GM12875 (cell line): ENCODE measurements around the gene CAB39L.

Source experiments
- H3K4me3 ChIP-seq: one replicate; pipeline ENCODE4 v1.5.1; 2011; ENCODE audit warnings: low read depth, low read length, control low read depth
- TF ChIP-seq, protein P1 (sequence below): IDR thresholded peaks from 2 replicates; pipeline ENCODE4 v1.5.1; 2011; ENCODE audit warnings: low read depth, mild to moderate bottlenecking, control low read depth, inconsistent platforms, low read length, moderate library complexity, borderline replicate concordance; ENCODE audit not compliant: insufficient read depth

The CAB39L gene

DNA sequence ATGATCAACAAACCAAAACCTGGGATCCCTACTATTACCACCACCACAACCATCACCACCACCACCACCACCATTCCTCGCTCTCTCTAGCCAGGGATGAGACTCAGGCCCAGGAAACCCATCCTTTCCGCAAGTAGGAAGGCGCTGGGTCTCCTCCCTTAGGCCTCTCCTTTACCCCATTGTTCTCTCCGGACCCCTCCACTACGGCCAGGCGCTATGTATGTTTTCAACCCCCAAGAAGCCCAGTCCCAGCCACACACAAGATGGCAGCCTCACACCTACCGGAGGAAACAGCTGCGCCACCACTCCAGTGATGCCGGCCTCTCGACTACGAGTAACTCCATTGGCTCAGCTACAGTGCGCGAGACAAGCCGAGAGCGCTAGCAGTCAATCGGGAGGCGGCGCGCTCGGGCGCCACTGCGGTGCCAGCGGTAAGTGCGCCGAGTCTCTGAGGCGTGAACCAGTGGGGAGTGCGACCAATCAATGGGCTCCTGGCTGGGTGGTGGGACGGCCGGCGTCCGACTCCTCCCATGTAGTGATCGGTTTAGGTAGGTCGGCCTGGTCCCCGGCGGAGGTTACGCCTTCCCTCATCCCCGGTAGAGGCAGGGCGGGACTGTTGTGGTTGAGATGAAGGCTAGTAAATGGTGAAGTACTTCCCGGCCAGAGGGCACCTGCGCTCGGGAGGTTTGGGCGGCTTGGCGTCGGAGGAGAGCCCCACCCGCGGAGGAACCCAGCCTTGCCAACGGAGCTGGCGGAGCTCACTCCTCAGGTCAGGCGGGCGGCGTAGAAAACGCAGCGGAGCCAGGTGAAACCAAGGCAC is at the start of gene CAB39L, which contains the start of gene SETDB2:
CAB39L (minus strand) TSS at position 361 of the 820 bp plus-strand sequence. CDS start 61,154 bp downstream, outside the sequence.
SETDB2 (plus strand) TSS at position 571 of the 820 bp plus-strand sequence. CDS start 7,620 bp downstream, outside the sequence.
- peak within 1 kb of the TSS; percentile 89 for H3K4me3 ChIP-seq
- TF ChIP-seq, protein P1, sequence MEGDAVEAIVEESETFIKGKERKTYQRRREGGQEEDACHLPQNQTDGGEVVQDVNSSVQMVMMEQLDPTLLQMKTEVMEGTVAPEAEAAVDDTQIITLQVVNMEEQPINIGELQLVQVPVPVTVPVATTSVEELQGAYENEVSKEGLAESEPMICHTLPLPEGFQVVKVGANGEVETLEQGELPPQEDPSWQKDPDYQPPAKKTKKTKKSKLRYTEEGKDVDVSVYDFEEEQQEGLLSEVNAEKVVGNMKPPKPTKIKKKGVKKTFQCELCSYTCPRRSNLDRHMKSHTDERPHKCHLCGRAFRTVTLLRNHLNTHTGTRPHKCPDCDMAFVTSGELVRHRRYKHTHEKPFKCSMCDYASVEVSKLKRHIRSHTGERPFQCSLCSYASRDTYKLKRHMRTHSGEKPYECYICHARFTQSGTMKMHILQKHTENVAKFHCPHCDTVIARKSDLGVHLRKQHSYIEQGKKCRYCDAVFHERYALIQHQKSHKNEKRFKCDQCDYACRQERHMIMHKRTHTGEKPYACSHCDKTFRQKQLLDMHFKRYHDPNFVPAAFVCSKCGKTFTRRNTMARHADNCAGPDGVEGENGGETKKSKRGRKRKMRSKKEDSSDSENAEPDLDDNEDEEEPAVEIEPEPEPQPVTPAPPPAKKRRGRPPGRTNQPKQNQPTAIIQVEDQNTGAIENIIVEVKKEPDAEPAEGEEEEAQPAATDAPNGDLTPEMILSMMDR = peak; percentile 42

DNA sequence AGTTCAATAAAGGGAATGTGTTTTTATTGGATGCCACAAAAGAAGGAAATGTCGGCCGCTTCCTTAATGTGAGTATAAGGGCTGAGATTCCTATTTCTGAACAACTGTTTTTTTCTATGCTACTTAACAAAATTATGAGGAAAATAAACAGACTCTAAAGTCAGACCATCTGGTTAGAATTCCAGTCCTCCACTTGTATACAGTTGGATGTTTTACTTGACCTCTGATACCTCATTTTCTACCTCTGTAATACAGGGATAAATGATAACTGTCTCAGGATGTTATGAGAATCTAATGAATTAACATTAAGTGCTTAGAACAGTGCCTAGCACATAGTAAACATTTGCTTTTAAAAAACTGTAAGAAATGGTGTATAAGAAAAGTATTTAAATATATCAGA is 44.7 kb upstream of the CAB39L start:
- no peak overlapping the region for H3K4me3 ChIP-seq
- TF ChIP-seq, protein P1 = no peak

DNA sequence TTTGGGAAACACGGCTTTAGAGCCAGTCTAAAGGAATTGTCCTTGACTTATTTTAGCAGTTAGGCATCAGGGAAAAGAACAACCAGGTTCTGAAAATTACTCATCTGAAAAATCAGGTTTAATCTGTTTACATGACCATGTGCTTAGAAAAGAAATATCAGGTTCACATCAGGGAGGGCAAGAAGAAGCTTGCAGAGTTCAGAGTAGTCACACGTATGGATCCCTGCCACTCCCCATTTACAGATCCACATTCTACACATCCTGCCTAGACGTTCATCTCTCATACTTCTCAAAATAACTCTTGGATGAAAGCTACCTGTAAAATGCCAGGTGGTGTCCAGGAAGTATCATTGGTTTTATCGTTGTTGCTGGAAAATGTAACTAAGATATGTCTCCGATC is 37.9 kb upstream of the CAB39L start:
- TF ChIP-seq, protein P1 = no peak
- H3K4me3 ChIP-seq = no peak overlapping the region

DNA sequence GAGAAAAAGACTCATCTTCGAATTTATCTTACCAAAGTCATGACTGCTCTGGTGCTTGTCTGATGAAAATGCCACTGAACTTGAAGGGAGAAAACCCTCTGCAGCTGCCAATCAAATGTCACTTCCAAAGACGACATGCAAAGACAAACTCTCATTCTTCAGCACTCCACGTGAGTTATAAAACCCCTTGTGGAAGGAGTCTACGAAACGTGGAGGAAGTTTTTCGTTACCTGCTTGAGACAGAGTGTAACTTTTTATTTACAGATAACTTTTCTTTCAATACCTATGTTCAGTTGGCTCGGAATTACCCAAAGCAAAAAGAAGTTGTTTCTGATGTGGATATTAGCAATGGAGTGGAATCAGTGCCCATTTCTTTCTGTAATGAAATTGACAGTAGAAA is 32.7 kb upstream of the CAB39L start:
- H3K4me3 ChIP-seq = no peak overlapping the region
- TF ChIP-seq, protein P1 = no peak

DNA sequence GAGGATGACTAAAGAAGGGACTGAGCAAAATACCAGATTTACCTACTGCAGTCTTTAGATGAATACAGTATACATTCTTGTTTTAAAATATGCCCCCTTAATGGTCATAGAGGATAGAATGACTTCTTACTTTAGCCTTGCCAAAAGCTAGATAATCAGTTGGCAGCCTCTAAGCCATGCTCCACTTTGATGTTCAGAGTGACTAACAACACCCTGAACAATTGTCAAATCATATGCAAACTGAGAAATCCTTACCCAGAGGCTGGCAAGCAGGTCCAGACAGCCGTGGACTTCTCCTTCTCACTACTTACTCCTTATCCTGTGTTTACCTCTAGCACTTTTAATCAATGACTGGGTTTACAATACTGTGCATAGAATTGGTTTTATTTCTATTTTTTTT is 28.3 kb upstream of the CAB39L start:
- TF ChIP-seq, protein P1 = no peak
- H3K4me3 ChIP-seq = no peak overlapping the region

DNA sequence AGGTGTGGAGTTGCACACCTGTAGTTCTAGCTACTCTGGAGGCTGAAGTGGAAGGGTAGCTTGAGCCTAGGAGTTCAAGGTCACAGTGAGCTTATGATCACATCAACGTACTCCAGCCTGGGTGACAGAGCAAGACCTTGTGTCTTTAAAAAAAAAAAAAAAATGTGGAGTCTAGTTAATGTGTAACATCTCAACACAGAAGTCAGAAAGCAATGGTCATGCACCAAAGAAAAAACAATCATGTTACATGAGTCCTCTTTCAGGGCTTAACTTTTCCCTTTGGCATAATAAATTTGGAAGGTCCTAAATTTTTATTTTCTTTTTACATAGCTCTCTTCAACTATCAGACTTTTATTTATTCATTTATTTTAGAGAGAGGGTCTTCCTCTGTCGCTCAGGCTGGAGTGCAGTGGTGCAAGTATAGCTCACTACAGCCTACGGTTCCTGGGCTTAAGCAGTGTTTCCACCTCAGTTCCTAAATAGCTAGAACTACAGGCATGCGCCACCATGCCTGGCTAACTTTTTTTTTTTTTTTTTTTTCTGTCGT is 22.5 kb upstream of the CAB39L start:
- no peak overlapping the region for H3K4me3 ChIP-seq
- TF ChIP-seq, protein P1 = no peak
